Esophagus squamous epithelium (tissue), 5 donors: ENCODE measurements around the gene C10orf71. TPM values are rescaled to one million over a fixed set of nuclear protein-coding genes. Genes with fewer than 3 reads are reported as not detected.

Experiments used
- DNase-seq: peaks from one replicate; lab custom pipeline; 2025; lab: John Stamatoyannopoulos, UW
- H3K27ac ChIP-seq, 4 donors: fragments of 200-600 bp; sonication (generic); one replicate each; pipeline ENCODE4 v1.5.1; 2016 to 2019; ENCODE audit warnings: mild to moderate bottlenecking in 1 of 4
- H3K27me3 ChIP-seq, 4 donors: fragments of 200-600 bp; sonication (generic); 1 replicate in 3 of 4; 2 replicates in 1 of 4; pipeline versions ENCODE4 v1.5.1 to v1.6.0; 2017 to 2021; ENCODE audit warnings: antibody characterized with exemption in 1 of 4
- H3K36me3 ChIP-seq, 3 donors: fragments of 200-600 bp; sonication (generic); one replicate each; pipeline ENCODE4 v1.5.1; 2016 to 2019
- H3K4me1 ChIP-seq, 3 donors: fragments of 200-600 bp; sonication (generic); one replicate each; pipeline ENCODE4 v1.5.1; 2017 to 2019
- H3K4me3 ChIP-seq, 4 donors: fragments of 200-600 bp; sonication (generic); 1 replicate in 3 of 4; 2 replicates in 1 of 4; pipeline ENCODE4 v1.5.1; 2016 to 2019; ENCODE audit warnings: mild to moderate bottlenecking in 2 of 4, moderate library complexity in 1 of 4
- H3K9me3 ChIP-seq, 3 donors: fragments of 200-600 bp; sonication (generic); one replicate each; pipeline ENCODE4 v1.5.1; 2016 to 2019
- POLR2A ChIP-seq, 4 donors: fragments of 450-650 bp; IDR thresholded peaks; one replicate each; pipeline ENCODE4 v1.6.1; 2017; ENCODE audit warnings: antibody characterized with exemption in 4 of 4, mild to moderate bottlenecking in 4 of 4, moderate library complexity in 3 of 4
- WGBS, 2 donors: methylation state at CpG; one replicate each; pipeline ENCODE4 v1.1.5; 2018; 5-methylcytosine and 5-hydroxymethylcytosine counted together
- intact Hi-C: fragments of 100-400 bp; cut with DNase I; formaldehyde crosslinking; loops from one replicate; pipeline ENCODE4 v1.15.0; 2022
- total RNA-seq, 4 donors: library from RNA; depleted of rRNA; stranded (reverse); fragments of >200 nt; gene quantifications; one replicate each; pipeline ENCODE4 v1.1.0, GENCODE V29; 2016
- TF ChIP-seq, protein P1 (sequence below), 6 experiments: fragments of 450-650 bp in 4 of 6; fragments of 200-600 bp in 2 of 6; sonication (generic) in 2 of 6; IDR thresholded peaks; one replicate each; pipeline ENCODE4 v1.5.1; 2016 to 2019; ENCODE audit warnings: antibody characterized with exemption in 6 of 6, mild to moderate bottlenecking in 4 of 6, moderate library complexity in 4 of 6
- donor health status: DM: yes; HTN: yes; CAD: no.

The C10orf71 gene
- total RNA-seq, 4 donors from 2014 or later: under 0.01 TPM; not detected in 3

DNA sequence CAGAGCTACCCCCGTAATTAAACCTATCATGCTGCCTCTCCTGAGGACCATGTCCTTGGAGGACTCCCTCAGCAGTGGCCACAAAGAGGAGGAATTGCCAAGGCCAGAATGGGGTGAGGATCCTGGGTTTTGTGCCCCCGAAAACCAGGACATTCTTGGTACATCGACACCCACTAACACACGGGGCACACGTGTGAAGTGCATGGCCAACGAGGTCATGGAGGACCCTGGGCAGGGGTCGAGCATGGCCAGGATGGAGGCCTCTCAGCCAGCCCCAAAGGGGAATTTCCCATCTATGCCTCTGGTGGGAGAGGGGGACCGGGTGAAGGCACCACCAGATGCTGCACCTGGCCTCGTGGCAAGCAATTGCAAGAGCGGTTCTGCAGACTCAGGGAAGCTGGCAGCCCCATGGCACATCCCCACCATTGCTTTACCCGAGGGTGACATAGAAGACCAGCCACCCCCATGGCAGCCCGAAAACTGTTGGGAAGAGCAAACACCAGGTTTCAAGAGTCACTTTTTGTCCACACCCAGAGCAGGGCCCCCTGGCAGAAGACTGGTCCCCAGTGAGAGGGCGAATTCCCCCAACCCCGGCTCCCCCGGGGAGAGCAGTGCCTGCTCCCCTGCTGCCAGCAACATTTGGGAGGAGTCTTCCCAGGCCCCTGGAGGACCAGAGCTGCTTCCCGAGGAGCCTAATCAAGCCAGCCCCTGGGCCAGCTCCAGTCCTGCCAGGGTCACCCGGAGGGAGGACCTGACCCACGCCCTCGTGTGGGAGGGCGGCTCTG is 26.4 kb downstream of the C10orf71 start:
- intact Hi-C loops: no loop called here
- H3K9me3 ChIP-seq: no peaks in the 10 kb centered on the region
- no peak overlapping the region for H3K4me3 ChIP-seq
- 81 to 100% methylated on average over 1 to 8 of the region's 20 CpGs for WGBS, 2 donors
- TF ChIP-seq POLR2A (IDR thresholded peaks at IDR 0.05): no peak
- TF ChIP-seq, protein P1, sequence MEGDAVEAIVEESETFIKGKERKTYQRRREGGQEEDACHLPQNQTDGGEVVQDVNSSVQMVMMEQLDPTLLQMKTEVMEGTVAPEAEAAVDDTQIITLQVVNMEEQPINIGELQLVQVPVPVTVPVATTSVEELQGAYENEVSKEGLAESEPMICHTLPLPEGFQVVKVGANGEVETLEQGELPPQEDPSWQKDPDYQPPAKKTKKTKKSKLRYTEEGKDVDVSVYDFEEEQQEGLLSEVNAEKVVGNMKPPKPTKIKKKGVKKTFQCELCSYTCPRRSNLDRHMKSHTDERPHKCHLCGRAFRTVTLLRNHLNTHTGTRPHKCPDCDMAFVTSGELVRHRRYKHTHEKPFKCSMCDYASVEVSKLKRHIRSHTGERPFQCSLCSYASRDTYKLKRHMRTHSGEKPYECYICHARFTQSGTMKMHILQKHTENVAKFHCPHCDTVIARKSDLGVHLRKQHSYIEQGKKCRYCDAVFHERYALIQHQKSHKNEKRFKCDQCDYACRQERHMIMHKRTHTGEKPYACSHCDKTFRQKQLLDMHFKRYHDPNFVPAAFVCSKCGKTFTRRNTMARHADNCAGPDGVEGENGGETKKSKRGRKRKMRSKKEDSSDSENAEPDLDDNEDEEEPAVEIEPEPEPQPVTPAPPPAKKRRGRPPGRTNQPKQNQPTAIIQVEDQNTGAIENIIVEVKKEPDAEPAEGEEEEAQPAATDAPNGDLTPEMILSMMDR (IDR thresholded peaks at IDR 0.05): no peak
- H3K4me1 ChIP-seq: no peaks in the 10 kb centered on the region
- DNase-seq: no peak
- no peaks in the 10 kb centered on the region for H3K27me3 ChIP-seq
- H3K36me3 ChIP-seq: no peaks in the 10 kb centered on the region
- H3K27ac ChIP-seq: no peak overlapping the region

DNA sequence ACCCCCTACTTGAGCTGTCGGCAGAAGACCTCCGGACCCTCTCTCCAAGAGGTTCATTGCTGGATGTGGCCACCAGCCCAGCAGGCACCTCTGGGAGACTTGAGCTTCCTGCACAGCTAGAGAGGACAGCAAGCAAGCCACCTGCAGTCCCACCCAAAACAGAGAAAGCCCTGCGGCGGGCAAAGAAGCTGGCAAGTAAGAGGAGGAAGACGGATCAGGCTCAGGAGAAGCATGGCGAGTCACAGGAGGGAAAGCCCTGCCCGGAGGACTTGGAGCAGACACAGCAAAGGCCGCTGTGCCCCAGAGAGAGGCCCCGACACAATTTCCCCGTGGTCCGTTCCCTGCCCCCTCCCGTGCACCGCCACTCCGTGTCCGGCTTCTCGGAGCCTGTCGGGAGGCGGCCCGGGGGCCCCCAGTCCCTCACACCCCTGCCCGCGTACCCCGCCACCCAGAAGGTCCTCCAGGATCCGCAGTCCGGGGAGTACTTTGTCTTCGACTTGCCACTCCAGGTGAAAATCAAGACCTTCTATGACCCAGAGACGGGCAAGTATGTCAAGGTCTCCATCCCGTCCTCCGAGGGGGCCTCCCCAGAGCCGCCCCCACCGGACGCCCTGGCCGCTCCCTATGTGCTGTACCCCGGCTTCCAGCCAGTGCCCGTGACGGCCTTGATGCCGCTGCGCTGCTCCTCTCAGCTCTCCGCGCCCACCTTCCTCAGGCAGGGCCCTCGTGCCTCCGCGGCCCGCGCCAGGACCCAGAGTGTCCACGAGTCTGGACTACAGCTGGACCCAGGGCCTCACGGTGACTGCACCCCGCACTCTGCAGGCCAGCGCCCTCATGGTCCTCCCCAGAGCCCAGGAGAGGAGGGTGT is 27.2 kb downstream of the C10orf71 start:
- TF ChIP-seq POLR2A (IDR thresholded peaks at IDR 0.05): no peak
- TF ChIP-seq, protein P1 (IDR thresholded peaks at IDR 0.05): no peak
- Histone ChIP-seq H3K9me3 (no peaks in the 10 kb centered on the region), H3K4me1 (no peaks in the 10 kb centered on the region), H3K27me3 (no peaks in the 10 kb centered on the region), H3K27ac (no peak overlapping the region), H3K4me3 (no peak overlapping the region), H3K36me3 (no peaks in the 10 kb centered on the region)
- intact Hi-C loops: no loop called here
- no peak for DNase-seq
- WGBS, 2 donors: 91 to 96% methylated on average over 22 to 28 of the region's 48 CpGs

GRCh38 chr10:49327036-49327813 is 28.3 kb downstream of the C10orf71 start:
- whole genome bisulfite sequencing, 2 donors: 83 to 87% methylated on average over 6 to 8 of the region's 8 CpGs
- no peaks in the 10 kb centered on the region for H3K4me1 ChIP-seq

GRCh38 chr10:49328401-49329145 is 29.6 kb downstream of the C10orf71 start:
- no peaks in the 10 kb centered on the region for H3K27me3 ChIP-seq
- DNase-seq: no peak
- no peak overlapping the region for H3K4me3 ChIP-seq
- 65 to 66% methylated on average over 7 to 8 of the region's 9 CpGs for WGBS, 2 donors
- H3K36me3 ChIP-seq: no peaks in the 10 kb centered on the region
- H3K4me1 ChIP-seq: no peaks in the 10 kb centered on the region
- H3K27ac ChIP-seq: no peak overlapping the region
- intact Hi-C loops: no loop called here
- H3K9me3 ChIP-seq: no peaks in the 10 kb centered on the region
- no peak for TF ChIP-seq POLR2A (IDR thresholded peaks at IDR 0.05)
- TF ChIP-seq, protein P1 (IDR thresholded peaks at IDR 0.05): no peak

More at GRCh38 chr10:49327036-49327813, 28.3 kb downstream of the C10orf71 start:
- Histone ChIP-seq H3K4me3 (no peak overlapping the region), H3K27ac (no peak overlapping the region), H3K9me3 (no peaks in the 10 kb centered on the region), H3K27me3 (no peaks in the 10 kb centered on the region), H3K36me3 (no peaks in the 10 kb centered on the region)
- intact Hi-C loops: no loop called here
- TF ChIP-seq, protein P1 (IDR thresholded peaks at IDR 0.05): no peak
- TF ChIP-seq POLR2A (IDR thresholded peaks at IDR 0.05): no peak
- DNase-seq: no peak
